ENCODE results near the gene PPFIA1. TPM values are rescaled to one million over a fixed set of nuclear protein-coding genes. Genes with fewer than 3 reads are reported as not detected.

The PPFIA1 gene
- total RNA-seq, 1 donor from 2014 or later, result 29.3 TPM

- H3K27ac ChIP-seq, result no peak overlapping the region
- DNase-seq (ENCODE audit: low spot score in 2 of 2), result no peak
- intact Hi-C loops (cut with DNase I), result no loop called here
- TF ChIP-seq CTCF (IDR thresholded peaks at IDR 0.05), result no peak
- peaks cover 88 to 98% of the 10 kb centered on the region in 2 donors for H3K36me3 ChIP-seq
- no peak overlapping the region for H3K4me3 ChIP-seq
- H3K9me3 ChIP-seq, result no peaks in the 10 kb centered on the region
- H3K4me1 ChIP-seq, result no peaks in the 10 kb centered on the region
- no peaks in the 10 kb centered on the region for H3K27me3 ChIP-seq
These were observed 144.0 kb downstream of the PPFIA1 start for GRCh38 chr11:70414341-70415100.

GRCh38 chr11:70415191-70415590, 144.7 kb downstream of the PPFIA1 start:
- intact Hi-C loops (cut with DNase I), result no loop called here
- no peak overlapping the region for H3K4me3 ChIP-seq
- no peak for TF ChIP-seq CTCF (IDR thresholded peaks at IDR 0.05)
- no peak for DNase-seq (ENCODE audit: low spot score in 2 of 2)
- H3K9me3 ChIP-seq, result no peaks in the 10 kb centered on the region
- no peaks in the 10 kb centered on the region for H3K27me3 ChIP-seq
- H3K4me1 ChIP-seq, result no peaks in the 10 kb centered on the region
- no peak overlapping the region for H3K27ac ChIP-seq
- peaks cover 88 to 98% of the 10 kb centered on the region in 2 donors for H3K36me3 ChIP-seq

DNA sequence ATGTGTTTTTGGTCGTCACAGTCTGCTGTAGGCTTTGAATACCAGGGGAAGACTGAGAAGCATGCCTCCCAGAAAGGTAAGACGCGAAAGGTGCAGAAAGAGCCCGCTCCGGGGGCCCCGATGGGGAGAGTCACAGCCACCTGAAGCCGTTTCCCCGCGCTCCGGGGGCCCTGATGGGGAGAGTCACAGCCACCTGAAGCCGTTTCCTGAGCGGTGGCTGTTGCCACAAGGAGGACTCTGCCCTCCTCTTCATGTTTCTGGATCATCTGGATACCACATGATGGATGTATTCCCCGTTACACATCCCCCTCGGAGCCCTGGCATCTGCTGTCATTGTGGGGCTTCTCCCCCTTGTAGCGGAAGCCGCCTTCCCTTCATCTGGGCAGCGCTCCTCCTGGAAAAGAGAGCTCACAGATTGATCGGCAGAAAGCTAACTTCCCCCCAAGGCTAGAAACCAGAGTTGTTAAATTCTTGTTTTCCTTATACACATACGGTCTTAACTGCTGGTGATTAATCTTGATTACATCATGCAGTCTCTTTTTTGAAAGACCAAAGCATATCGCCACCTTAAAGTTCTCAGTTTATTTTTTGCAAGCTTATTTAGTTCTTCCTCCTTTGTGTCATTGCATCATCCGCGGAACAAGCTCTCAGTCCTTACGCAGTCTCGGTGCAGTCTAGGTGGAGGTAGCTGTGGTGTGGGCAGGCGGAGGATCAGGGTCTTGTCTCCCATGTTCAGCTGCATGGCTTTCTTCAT, 145.3 kb downstream of the PPFIA1 start:
- no peak for DNase-seq (ENCODE audit: low spot score in 2 of 2)
- TF ChIP-seq CTCF (IDR thresholded peaks at IDR 0.05), result no peak
- Histone ChIP-seq H3K9me3 (no peaks in the 10 kb centered on the region), H3K27me3 (no peaks in the 10 kb centered on the region), H3K27ac (no peak overlapping the region), H3K4me3 (no peak overlapping the region), H3K36me3 (peaks cover 88 to 98% of the 10 kb centered on the region in 2 donors), H3K4me1 (no peaks in the 10 kb centered on the region)
- intact Hi-C loops (cut with DNase I), result no loop called here

DNA sequence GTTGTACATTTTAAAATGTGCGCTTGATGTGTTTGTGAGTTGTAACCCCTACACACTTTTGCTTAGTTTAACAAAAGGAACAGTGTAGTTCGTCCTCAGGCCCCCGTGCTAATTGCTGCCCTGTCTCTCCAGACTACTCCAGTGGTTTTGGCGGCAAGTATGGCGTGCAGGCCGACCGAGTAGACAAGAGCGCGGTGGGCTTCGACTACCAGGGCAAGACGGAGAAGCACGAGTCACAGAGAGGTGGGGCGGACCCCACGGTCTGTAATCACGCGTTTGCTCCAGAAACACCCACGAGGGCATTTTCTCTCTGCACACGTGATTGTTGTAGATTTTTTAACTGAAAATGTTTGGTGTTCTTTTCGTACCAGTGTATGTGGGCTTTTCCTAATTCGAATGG, 146.4 kb downstream of the PPFIA1 start:
- no peak for DNase-seq (ENCODE audit: low spot score in 2 of 2)
- Histone ChIP-seq H3K36me3 (peaks cover 88 to 98% of the 10 kb centered on the region in 2 donors), H3K9me3 (no peaks in the 10 kb centered on the region), H3K4me1 (no peaks in the 10 kb centered on the region), H3K27me3 (no peaks in the 10 kb centered on the region), H3K4me3 (no peak overlapping the region), H3K27ac (no peak overlapping the region)
- intact Hi-C loops (cut with DNase I), result no loop called here
- no peak for TF ChIP-seq CTCF (IDR thresholded peaks at IDR 0.05)

GRCh38 chr11:70418130-70418529, 147.6 kb downstream of the PPFIA1 start:
- Histone ChIP-seq H3K27me3 (no peaks in the 10 kb centered on the region), H3K27ac (no peak overlapping the region), H3K4me1 (no peaks in the 10 kb centered on the region), H3K36me3 (peaks cover 88 to 98% of the 10 kb centered on the region in 2 donors), H3K4me3 (no peak overlapping the region), H3K9me3 (no peaks in the 10 kb centered on the region)
- DNase-seq (ENCODE audit: low spot score in 2 of 2), result no peak
- no peak for TF ChIP-seq CTCF (IDR thresholded peaks at IDR 0.05)
- intact Hi-C loops (cut with DNase I), result no loop called here
